ENCODE measurements around the gene SH2D6. TPM values are rescaled to one million over a fixed set of nuclear protein-coding genes. Genes with fewer than 3 reads are reported as not detected.

Gene SH2D6
- total and polyA plus RNA-seq, 9 of the 15 experiments (the other 6 are each of a cell fraction or from before 2014, with no cell fraction given): 0.07 to 0.76 (median 0.33) TPM; not detected in 2

GRCh38 chr2:85468704-85469349 lies 50.3 kb downstream of the SH2D6 start (continued):
- TF ChIP-seq VEZF1 (CRISPR knock-in tag; IDR thresholded peaks at IDR 0.05) (peak; percentile 23), GTF2A2 (tag; IDR thresholded peaks at IDR 0.05) (no peak), SMARCA4 (IDR thresholded peaks at IDR 0.05) (peak; percentile 46), DPF2 (IDR thresholded peaks at IDR 0.05) (peak; percentile 47; the same call in 1 of the 2 replicates), ZNF740 (CRISPR knock-in tag; IDR thresholded peaks at IDR 0.05) (peak; percentile 91), ZNF740 (tag; IDR thresholded peaks at IDR 0.05) (peak in 1 of 2 experiments; percentile 83; a peak in 2 of 4 replicates), NRF1 (conservative IDR thresholded peaks at IDR 0.05 in 1 of 2, IDR thresholded peaks at IDR 0.05 in 1 of 2) (peak in 1 of 2 experiments; percentile 22; a peak in 1 of 4 replicates), L3MBTL2 (IDR thresholded peaks at IDR 0.05) (peak; percentile 47; the same call in 1 of the 2 replicates), ZEB2 (IDR thresholded peaks at IDR 0.05) (peak; percentile 71), TRIM28 (IDR thresholded peaks at IDR 0.05) (0 out of 2 replicates have a peak, but pooled peaks have one; percentile 22), ZNF12 (CRISPR knock-in tag; IDR thresholded peaks at IDR 0.05) (no peak), MBD1 (CRISPR knock-in tag; IDR thresholded peaks at IDR 0.05) (no peak), MYC (IDR thresholded peaks at IDR 0.05; ENCODE audit: low read depth, low read length) (0 out of 2 replicates have a peak, but pooled peaks have one; percentile 10), MYC (CRISPR knock-in tag; IDR thresholded peaks at IDR 0.05; ENCODE audit: borderline replicate concordance, low read depth) (no peak), SRF (CRISPR knock-in tag; IDR thresholded peaks at IDR 0.05) (peak in 1 of 2 experiments; percentile 73; a peak in 1 of 4 replicates), NR4A1 (CRISPR knock-in tag; IDR thresholded peaks at IDR 0.05) (no peak), NR4A1 (tag; IDR thresholded peaks at IDR 0.05) (peak; percentile 57; the same call in 1 of the 2 replicates), ZFX (CRISPR knock-in tag; IDR thresholded peaks at IDR 0.05) (peak; percentile 43; the same call in 1 of the 2 replicates), ETS1 (conservative IDR thresholded peaks at IDR 0.05; ENCODE audit: control insufficient read depth, low read depth, low read length) (no peak), ADNP (tag; IDR thresholded peaks at IDR 0.05) (0 out of 2 replicates have a peak, but pooled peaks have one; percentile 34), RBBP5 (IDR thresholded peaks at IDR 0.05; ENCODE audit: borderline replicate concordance, insufficient read depth, low read length, poor library complexity, severe bottlenecking) (no peak), NELFE (IDR thresholded peaks at IDR 0.05; ENCODE audit: insufficient read depth, insufficient read length) (no peak), C11orf30 (IDR thresholded peaks at IDR 0.05; ENCODE audit: low read depth) (no peak), SRSF7 (optimal IDR thresholded peaks at IDR 0.05; ENCODE audit: low read depth, low read length) (no peak), FOXJ2 (tag; IDR thresholded peaks at IDR 0.05) (no peak)

Data from K562 (cell line).